Measurements from ENCODE around the gene SLC35D2.

- TF ChIP-seq POLR2A (IDR thresholded peaks at IDR 0.05) (no peak), CTCF (IDR thresholded peaks at IDR 0.05 in 8 of 11, conservative IDR thresholded peaks at IDR 0.05 in 3 of 11) (no peak), POLR2AphosphoS5 (IDR thresholded peaks at IDR 0.05) (no peak)
These were observed 30.1 kb upstream of the SLC35D2 start for GRCh38 chr9:96413302-96414221.

All from spleen (tissue), 7 donors.